Activated naive CD4-positive, alpha-beta T cell treated with Interleukin-2 at 50 U/mL for 16 hours (primary cell): ENCODE measurements around the gene GLB1L3.
"Not testable (repeated sequence)": the region's sequence is repeated elsewhere in the genome, so short reads cannot be mapped to it uniquely, and the experiment has no call there.

ENCODE experiments used
- DNase-seq: peaks from one replicate; pipeline ENCODE4 v3.0.0-alpha.2; 2020

The GLB1L3 gene

DNA sequence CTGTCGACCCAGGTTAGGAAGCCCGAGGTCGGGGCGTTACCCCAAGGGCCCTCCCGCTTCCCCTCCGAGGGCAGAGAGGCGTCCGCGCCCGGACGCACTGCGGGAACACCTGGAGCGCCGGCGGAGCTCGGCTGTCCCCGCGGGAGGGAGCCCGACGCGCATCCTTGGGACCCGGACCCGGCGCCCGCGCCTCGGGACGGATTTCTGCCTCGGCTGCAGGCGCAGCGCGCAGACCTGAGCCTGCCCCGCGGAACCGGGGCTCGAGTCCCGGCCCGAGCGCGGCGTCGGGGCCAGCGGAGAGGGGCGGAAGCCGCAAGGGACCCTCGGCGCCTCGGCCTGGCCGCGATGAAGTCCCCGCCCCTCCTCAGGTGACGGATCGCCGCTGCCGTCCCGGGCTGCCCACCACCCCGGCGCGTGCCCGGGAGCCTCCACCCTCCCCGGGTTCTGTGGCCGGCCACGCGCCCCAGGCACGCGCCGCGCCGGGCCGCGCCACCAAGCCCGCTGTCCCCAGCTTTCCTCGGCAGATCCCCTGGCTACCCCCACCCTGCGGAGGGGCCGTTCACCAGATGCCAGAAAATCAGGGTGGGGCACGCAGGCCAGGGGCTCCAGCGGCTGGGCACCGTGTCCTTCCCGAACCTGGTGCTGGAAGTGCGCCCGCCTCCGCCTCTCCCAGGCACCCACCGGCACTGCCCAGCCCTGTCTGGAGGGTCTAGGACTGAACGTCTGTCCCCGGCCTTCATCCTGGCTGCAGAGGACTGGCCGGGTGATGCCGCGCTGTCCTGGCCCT lies 410 bp downstream of the GLB1L3 start:
- peak; percentile 15 for DNase-seq

DNA sequence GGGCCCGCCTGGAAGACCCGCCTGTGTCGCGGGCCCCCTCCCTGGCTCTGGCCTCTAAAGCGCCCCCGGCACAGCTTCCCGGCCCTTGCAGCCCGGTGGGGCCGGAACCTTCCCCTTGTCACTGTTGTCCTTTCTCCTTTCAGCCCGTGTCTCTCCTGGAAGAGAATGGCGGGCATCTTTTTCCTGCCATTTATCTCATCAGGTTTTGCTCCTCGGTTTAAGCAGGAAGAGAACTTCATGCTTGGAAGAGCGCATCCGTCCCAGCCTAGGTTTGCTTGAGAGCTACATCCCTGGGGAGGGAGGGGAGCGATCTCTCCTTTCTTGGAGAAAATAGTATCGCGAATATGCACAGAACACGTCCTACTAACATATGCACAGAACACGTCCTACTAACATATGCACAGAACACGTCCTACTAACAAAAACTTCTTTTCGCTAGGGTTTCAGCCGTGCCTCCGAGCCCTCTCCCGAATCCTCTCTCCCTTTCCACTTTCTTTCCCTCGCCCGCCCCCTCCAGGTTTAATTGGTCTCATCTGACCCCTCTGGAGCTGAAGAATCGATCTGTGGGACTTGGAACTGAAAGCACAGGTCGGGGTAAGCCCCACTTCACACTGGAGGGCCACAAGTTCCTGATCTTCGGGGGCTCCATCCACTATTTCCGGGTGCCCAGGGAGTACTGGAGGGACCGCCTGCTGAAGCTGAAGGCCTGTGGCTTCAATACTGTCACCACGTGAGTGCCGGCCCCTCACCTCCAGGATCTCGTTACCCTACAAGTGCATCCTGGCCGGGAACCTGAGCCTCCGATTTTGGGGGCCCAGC lies 1.2 kb downstream of the GLB1L3 start:
- no peak for DNase-seq

- DNase-seq = no peak
Observed at GRCh38 chr11:134278356-134278755, 2.2 kb downstream of the GLB1L3 start.

GRCh38 chr11:134281635-134282034 lies 5.5 kb downstream of the GLB1L3 start:
- DNase-seq = not testable (repeated sequence)

DNA sequence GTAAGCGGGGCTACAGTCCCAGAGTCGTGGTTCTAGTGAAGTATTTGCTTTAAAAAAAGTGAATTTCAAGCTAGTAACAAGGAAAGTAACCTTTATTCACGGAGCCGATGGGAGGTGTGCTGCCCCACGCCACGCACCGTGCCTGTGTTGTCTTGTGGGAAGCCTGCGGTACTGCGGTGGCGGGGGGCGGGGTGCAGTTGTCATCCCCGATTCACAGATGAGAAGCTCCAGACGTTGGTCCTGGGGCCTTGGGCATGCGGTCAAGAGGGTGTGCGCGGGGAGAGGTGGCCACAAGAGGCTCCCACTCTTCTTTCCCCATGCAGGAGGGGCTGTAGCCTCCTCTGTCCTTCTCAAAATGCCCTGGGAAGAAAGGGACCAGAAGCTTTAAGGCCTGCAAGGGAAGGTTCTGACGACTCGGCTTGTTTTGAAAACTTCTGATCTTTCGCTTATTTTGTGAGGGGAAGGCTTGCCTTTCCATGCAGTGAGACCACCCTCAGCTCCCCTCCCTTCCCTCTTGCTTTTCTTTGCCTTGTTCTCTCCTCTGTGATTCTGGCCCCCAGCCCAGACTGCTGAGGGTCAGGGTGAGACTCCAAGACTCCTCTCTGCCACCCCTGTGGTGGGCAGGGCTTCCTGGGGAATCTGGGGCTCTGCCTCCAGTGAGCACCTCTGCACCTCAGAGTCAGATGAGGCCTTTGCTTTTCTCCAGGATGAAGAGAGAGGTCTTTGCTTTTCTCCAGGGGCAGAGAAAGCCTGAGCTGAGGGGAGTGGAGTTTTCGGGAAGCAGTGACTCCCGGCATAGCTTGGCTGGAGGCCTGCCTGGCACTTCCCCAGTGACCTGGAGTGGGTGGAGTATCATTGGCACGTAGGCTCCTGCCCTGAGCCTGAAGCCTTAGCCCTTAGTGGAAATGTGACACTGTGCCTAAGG lies 6.2 kb downstream of the GLB1L3 start:
- no peak for DNase-seq

- DNase-seq = no peak
Observed at GRCh38 chr11:134283461-134284230, 7.5 kb downstream of the GLB1L3 start.

DNA sequence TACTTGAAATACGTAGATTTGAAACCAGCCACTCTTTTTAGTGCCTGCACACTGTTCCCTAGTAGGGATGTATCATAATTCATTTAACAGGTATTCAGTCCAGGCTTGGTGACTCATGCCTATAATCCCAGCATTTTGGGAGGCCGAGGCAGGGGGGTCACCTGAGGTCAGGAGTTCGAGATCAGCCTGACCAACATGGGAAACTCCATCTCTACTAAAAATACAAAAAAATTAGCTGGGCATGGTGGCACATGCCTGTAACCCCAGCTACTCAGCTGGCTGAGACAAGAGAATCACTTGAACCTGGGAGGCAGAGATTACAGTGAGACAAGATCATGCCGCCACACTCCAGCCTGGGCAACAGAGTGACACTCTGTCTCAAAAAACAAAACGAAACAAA lies 8.2 kb downstream of the GLB1L3 start:
- not testable (repeated sequence) for DNase-seq

DNA sequence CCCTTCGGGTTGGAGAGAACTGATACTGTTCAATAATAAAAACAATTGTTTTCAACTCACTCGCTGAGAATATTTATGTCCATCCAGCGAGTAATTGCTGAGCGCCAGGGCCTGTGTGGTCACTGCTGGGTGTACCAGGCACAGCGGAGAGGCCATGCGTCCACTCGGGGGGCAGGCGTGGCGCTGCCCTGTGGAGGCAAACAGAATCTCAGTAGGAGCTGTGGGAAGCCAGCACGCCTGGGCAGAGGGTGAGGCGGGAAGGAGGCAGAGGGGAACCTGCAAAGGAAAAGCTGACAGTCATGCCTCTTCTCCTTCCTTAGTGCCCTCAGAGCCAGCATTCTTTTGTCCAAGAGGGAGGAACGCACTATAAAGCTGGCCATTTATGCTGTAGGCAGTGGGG lies 11.4 kb downstream of the GLB1L3 start:
- no peak for DNase-seq

DNA sequence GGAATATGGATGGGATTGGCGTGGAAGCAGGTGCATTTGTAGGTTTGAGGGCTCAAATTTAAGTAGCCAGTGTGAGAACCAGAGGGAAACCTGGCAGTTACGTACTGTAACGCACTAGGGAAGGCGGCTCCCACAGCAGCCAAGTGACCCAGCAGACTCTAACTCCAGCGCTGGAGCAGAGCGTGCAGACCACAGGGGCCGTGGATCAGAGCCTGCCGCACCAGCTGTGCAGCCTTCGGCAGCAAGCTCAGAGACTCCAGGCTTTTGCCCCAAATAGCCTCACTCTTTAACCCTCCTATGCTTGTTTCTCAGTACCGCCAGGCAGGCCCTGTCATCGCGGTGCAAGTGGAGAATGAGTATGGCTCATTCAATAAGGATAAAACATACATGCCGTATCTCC lies 12.3 kb downstream of the GLB1L3 start:
- DNase-seq = no peak

- no peak for DNase-seq
Observed at GRCh38 chr11:134289167-134289566, 13.0 kb downstream of the GLB1L3 start.

DNA sequence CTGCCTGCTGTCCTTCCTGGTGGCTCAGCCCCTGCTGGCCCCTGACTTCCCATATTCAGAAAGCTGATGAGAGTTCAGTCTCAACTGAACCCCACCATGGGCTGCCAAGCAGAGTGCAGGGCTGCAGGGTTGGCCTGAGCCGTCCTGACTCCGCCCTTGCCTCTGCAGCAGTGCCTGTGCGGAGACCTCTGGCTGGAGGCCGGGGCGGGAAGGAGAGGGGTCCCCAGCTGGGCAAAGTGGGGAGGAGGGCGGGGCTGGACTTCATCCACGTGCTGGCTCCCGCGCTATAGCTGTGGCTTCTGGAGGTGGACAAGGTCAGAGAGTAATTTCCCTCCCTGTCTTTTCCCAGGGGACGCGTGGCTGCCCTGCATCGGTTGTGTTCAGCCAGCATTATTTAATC lies 13.6 kb downstream of the GLB1L3 start:
- no peak for DNase-seq

GRCh38 chr11:134290646-134291045 lies 14.5 kb downstream of the GLB1L3 start:
- no peak for DNase-seq

- no peak for DNase-seq
Observed at GRCh38 chr11:134291196-134291595, 15.0 kb downstream of the GLB1L3 start.

- no peak for DNase-seq
Observed at GRCh38 chr11:134292661-134293060, 16.5 kb downstream of the GLB1L3 start.

- no peak for DNase-seq
Observed at GRCh38 chr11:134293119-134294113, 17.2 kb downstream of the GLB1L3 start.

GRCh38 chr11:134294664-134295063 lies 18.5 kb downstream of the GLB1L3 start:
- DNase-seq = no peak

- DNase-seq = no peak
Observed at GRCh38 chr11:134312223-134312622, 36.0 kb downstream of the GLB1L3 start.

GRCh38 chr11:134312807-134313206 lies 36.6 kb downstream of the GLB1L3 start:
- DNase-seq = no peak

- no peak for DNase-seq
Observed at GRCh38 chr11:134313379-134313778, 37.2 kb downstream of the GLB1L3 start.

DNA sequence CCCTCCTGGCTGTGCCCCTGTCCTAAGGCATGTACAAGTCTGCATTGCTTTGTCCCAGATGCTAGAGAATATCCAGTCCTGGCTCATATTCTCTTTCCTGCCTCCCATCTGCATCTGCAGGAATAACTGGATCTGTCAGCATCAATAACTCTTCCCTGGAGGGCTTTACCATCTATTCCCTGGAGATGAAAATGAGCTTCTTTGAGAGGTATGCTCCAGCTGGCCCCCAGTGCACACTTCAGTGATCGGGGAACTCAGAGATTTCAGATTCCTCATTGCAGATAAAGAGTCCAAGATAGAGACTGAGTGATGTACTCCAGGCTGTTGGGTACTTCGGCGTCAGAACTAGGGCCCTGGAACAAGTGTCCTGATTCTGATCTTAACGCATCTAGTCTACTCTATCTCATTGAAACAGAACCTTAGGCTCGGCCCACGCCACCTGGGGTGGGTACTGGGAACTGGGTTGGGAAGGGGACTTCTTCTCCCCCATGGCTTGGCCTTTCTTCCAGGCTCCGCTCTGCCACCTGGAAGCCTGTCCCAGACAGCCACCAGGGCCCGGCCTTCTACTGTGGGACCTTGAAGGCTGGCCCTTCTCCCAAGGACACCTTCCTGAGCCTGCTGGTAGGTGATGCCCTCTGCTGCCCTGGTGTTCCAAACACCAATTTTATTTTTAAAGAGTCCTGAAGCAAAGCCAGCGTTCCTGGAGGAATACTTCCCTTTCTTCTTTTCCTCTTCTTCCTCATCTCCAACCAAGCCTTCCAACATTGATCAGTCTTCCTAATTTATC lies 37.8 kb downstream of the GLB1L3 start:
- DNase-seq = no peak
